ENCODE data around the gene WDR3. TPM values are rescaled to one million over a fixed set of nuclear protein-coding genes. Genes with fewer than 3 reads are reported as not detected.
"Not testable (repeated sequence)": the region's sequence is repeated elsewhere in the genome, so short reads cannot be mapped to it uniquely, and the experiment has no call there.

Gene WDR3
- total RNA-seq, 2 experiments from 2014 or later: 23.8 to 26.1 TPM

GRCh38 chr1:117919376-117919775, 10.2 kb upstream of the WDR3 start:
- Mint-ChIP-seq H3K36me3 (peaks cover 29% of the 10 kb centered on the region), H3K27me3 (no peaks in the 10 kb centered on the region), H3K4me1 (no peaks in the 10 kb centered on the region), H3K27ac (no peak overlapping the region), H3K9me3 (no peaks in the 10 kb centered on the region), H3K4me3 (no peak overlapping the region)
- DNase-seq (no peak), ATAC-seq (ENCODE audit: low read depth) (no peak)
- POLR2A ChIA-PET: interaction anchor here (1.4 kb wide), 1 partner anchor 10 kb away, joined by 4 read pairs; the partner anchor contains the start of genes GDAP2 and WDR3

- H3K36me3 Mint-ChIP-seq: peaks cover 10% of the 10 kb centered on the region
- H3K9me3 Mint-ChIP-seq: no peaks in the 10 kb centered on the region
- no peaks in the 10 kb centered on the region for H3K4me1 Mint-ChIP-seq
- no peak for ATAC-seq (ENCODE audit: low read depth)
- no peak for DNase-seq
- no peaks in the 10 kb centered on the region for H3K27me3 Mint-ChIP-seq
- H3K27ac Mint-ChIP-seq: no peak overlapping the region
- H3K4me3 Mint-ChIP-seq: no peak overlapping the region
- POLR2A ChIA-PET: interaction anchor here (0.6 kb wide), 1 partner anchor 7 kb away, joined by 3 read pairs; the partner anchor contains the start of gene GDAP2
Measured at GRCh38 chr1:117921991-117922390, 7.5 kb upstream of the WDR3 start.

GRCh38 chr1:117922717-117923116, 6.8 kb upstream of the WDR3 start:
- H3K36me3 Mint-ChIP-seq; DNase-seq; H3K9me3 Mint-ChIP-seq; POLR2A ChIA-PET; H3K27ac Mint-ChIP-seq; H3K4me3 Mint-ChIP-seq; ATAC-seq (ENCODE audit: low read depth); H3K4me1 Mint-ChIP-seq; H3K27me3 Mint-ChIP-seq: not testable (repeated sequence)

GRCh38 chr1:117925981-117926380, 3.6 kb upstream of the WDR3 start:
- peaks cover 5% of the 10 kb centered on the region for H3K36me3 Mint-ChIP-seq
- DNase-seq (no peak), ATAC-seq (ENCODE audit: low read depth) (no peak)
- no peaks in the 10 kb centered on the region for H3K9me3 Mint-ChIP-seq
- H3K27me3 Mint-ChIP-seq: no peaks in the 10 kb centered on the region
- POLR2A ChIA-PET: no interaction called here
- no peak overlapping the region for H3K27ac Mint-ChIP-seq
- peaks cover 15% of the 10 kb centered on the region for H3K4me1 Mint-ChIP-seq
- no peak overlapping the region for H3K4me3 Mint-ChIP-seq

GRCh38 chr1:117928881-117929342, 627 bp upstream of the WDR3 start:
- Mint-ChIP-seq H3K9me3 (no peaks in the 10 kb centered on the region), H3K27ac (peak overlapping the region; percentile 93), H3K36me3 (peaks cover 10% of the 10 kb centered on the region), H3K27me3 (no peaks in the 10 kb centered on the region), H3K4me3 (peak overlapping the region; percentile 97), H3K4me1 (peaks cover 36% of the 10 kb centered on the region)
- POLR2A ChIA-PET: interaction anchor here (0.6 to 2.0 kb wide), 5 partner anchors 7 to 869 kb away, joined by 3 to 8 read pairs (median 4); partner anchors contain the start of gene TTF2
- DNase-seq (no peak), ATAC-seq (ENCODE audit: low read depth) (peak; percentile 50)

- POLR2A ChIA-PET: interaction anchor here (2.0 kb wide), 1 partner anchor 870 kb away, joined by 8 read pairs; the partner anchor contains the start of gene TTF2
- ATAC-seq (ENCODE audit: low read depth): peak; percentile 5
- peaks cover 37% of the 10 kb centered on the region for H3K4me1 Mint-ChIP-seq
- no peaks in the 10 kb centered on the region for H3K27me3 Mint-ChIP-seq
- no peak for DNase-seq
- peak overlapping the region; percentile 93 for H3K27ac Mint-ChIP-seq
- H3K4me3 Mint-ChIP-seq: peak overlapping the region; percentile 97
- H3K36me3 Mint-ChIP-seq: peaks cover 6% of the 10 kb centered on the region
- H3K9me3 Mint-ChIP-seq: no peaks in the 10 kb centered on the region
Measured at GRCh38 chr1:117930173-117930447, 571 bp downstream of the WDR3 start.

GRCh38 chr1:117930484-117930883, 945 bp downstream of the WDR3 start:
- no peaks in the 10 kb centered on the region for H3K9me3 Mint-ChIP-seq
- peaks cover 37% of the 10 kb centered on the region for H3K4me1 Mint-ChIP-seq
- peak overlapping the region; percentile 93 for H3K27ac Mint-ChIP-seq
- H3K27me3 Mint-ChIP-seq: no peaks in the 10 kb centered on the region
- POLR2A ChIA-PET: interaction anchor here (0.6 kb wide), 1 partner anchor 391 kb away, joined by 3 read pairs; no protein-coding TSS in a partner anchor
- ATAC-seq (ENCODE audit: low read depth) (no peak), DNase-seq (no peak)
- H3K4me3 Mint-ChIP-seq: peak overlapping the region; percentile 97
- H3K36me3 Mint-ChIP-seq: peaks cover 6% of the 10 kb centered on the region

GRCh38 chr1:117932576-117932975, 3.0 kb downstream of the WDR3 start:
- no peak for DNase-seq
- no peaks in the 10 kb centered on the region for H3K9me3 Mint-ChIP-seq
- H3K36me3 Mint-ChIP-seq: peaks cover 7% of the 10 kb centered on the region
- no peak overlapping the region for H3K4me3 Mint-ChIP-seq
- ATAC-seq (ENCODE audit: low read depth): no peak
- H3K27me3 Mint-ChIP-seq: no peaks in the 10 kb centered on the region
- H3K27ac Mint-ChIP-seq: no peak overlapping the region
- POLR2A ChIA-PET: no interaction called here
- H3K4me1 Mint-ChIP-seq: peaks cover 37% of the 10 kb centered on the region

GRCh38 chr1:117933769-117934168, 4.2 kb downstream of the WDR3 start:
- no peak for ATAC-seq (ENCODE audit: low read depth)
- POLR2A ChIA-PET: no interaction called here
- no peaks in the 10 kb centered on the region for H3K27me3 Mint-ChIP-seq
- H3K9me3 Mint-ChIP-seq: no peaks in the 10 kb centered on the region
- H3K36me3 Mint-ChIP-seq: peaks cover 11% of the 10 kb centered on the region
- H3K4me3 Mint-ChIP-seq: no peak overlapping the region
- peaks cover 32% of the 10 kb centered on the region for H3K4me1 Mint-ChIP-seq
- H3K27ac Mint-ChIP-seq: no peak overlapping the region
- no peak for DNase-seq

GRCh38 chr1:117942293-117942692, 12.8 kb downstream of the WDR3 start:
- no peak for ATAC-seq (ENCODE audit: low read depth)
- no peaks in the 10 kb centered on the region for H3K27me3 Mint-ChIP-seq
- H3K36me3 Mint-ChIP-seq: peaks cover 35% of the 10 kb centered on the region
- POLR2A ChIA-PET: no interaction called here
- H3K4me1 Mint-ChIP-seq: no peaks in the 10 kb centered on the region
- no peak for DNase-seq
- H3K27ac Mint-ChIP-seq: no peak overlapping the region
- H3K4me3 Mint-ChIP-seq: no peak overlapping the region
- no peaks in the 10 kb centered on the region for H3K9me3 Mint-ChIP-seq

- Mint-ChIP-seq H3K4me1 (no peaks in the 10 kb centered on the region), H3K9me3 (no peaks in the 10 kb centered on the region), H3K27me3 (no peaks in the 10 kb centered on the region), H3K27ac (no peak overlapping the region), H3K36me3 (peaks cover 21% of the 10 kb centered on the region), H3K4me3 (no peak overlapping the region)
- ATAC-seq (ENCODE audit: low read depth) (no peak), DNase-seq (no peak)
- POLR2A ChIA-PET: no interaction called here
Measured at GRCh38 chr1:117952386-117952785, 22.8 kb downstream of the WDR3 start.

GRCh38 chr1:117959364-117959763, 29.8 kb downstream of the WDR3 start:
- ATAC-seq (ENCODE audit: low read depth): no peak
- Mint-ChIP-seq H3K4me3 (no peak overlapping the region), H3K36me3 (peaks cover 8% of the 10 kb centered on the region), H3K27me3 (no peaks in the 10 kb centered on the region), H3K4me1 (no peaks in the 10 kb centered on the region), H3K27ac (no peak overlapping the region), H3K9me3 (no peaks in the 10 kb centered on the region)
- POLR2A ChIA-PET: no interaction called here
- DNase-seq: no peak

- ATAC-seq (ENCODE audit: low read depth): no peak
- no peak for DNase-seq
- no peak overlapping the region for H3K27ac Mint-ChIP-seq
- no peaks in the 10 kb centered on the region for H3K27me3 Mint-ChIP-seq
- H3K9me3 Mint-ChIP-seq: no peaks in the 10 kb centered on the region
- H3K36me3 Mint-ChIP-seq: peaks cover 2% of the 10 kb centered on the region
- POLR2A ChIA-PET: no interaction called here
- H3K4me1 Mint-ChIP-seq: no peaks in the 10 kb centered on the region
- H3K4me3 Mint-ChIP-seq: no peak overlapping the region
Measured at GRCh38 chr1:117964290-117965038, 34.9 kb downstream of the WDR3 start.

- Mint-ChIP-seq H3K4me3 (no peak overlapping the region), H3K27me3 (no peaks in the 10 kb centered on the region), H3K4me1 (no peaks in the 10 kb centered on the region), H3K27ac (no peak overlapping the region), H3K9me3 (no peaks in the 10 kb centered on the region), H3K36me3 (peaks cover 2% of the 10 kb centered on the region)
- POLR2A ChIA-PET: no interaction called here
- ATAC-seq (ENCODE audit: low read depth) (no peak), DNase-seq (no peak)
Measured at GRCh38 chr1:117967477-117967876, 37.9 kb downstream of the WDR3 start.
